HG02870 (cell line): ENCODE data around the gene CPE.

Experiments
- ATAC-seq: cut with Tn5 transposase; IDR thresholded peaks from one replicate; pipeline ENCODE4 v1.9.1; 2021; ENCODE audit warnings: mild to moderate bottlenecking, moderate library complexity; ENCODE audit not compliant: unreplicated experiment

The CPE gene

DNA sequence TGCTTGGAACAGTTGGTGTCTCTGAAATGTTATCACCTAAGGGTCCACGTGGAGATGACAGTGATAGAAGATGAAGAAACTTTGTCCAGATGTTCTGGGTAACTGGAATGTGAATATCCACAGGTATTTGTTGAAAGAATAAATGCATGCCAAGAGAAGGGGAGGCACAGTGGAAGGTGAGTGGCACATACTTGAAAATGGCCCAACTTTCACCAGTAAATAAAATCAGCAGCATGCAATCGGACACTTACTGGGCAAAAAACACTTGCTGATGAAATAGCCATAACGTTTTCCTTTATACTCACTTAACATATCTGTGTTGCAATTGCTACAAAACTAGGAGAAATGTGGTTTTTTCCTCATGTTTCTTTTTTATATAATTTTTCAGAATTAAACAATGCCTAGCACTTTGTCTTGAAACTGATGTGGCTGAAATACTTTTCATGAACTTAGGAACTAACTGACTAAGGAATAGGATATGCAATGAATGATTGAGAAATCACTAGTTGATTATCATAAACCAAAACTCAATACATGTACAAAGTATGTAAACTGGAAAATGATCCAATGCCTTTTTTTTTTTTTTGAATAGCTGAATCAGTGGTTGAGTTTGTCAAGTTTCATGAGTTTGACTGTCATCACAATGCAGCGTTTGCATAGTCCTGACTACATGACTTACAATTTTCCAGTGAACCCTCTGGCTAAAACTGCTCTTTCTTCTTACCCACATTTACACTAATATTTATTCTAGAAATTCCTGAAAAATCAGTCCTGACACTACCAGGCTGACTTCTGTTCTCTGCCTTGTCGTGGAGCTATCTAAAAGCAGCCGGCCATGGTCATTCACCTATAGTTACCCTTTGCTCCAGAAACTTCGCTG, 127.4 kb downstream of the CPE start:
- no peak for ATAC-seq

DNA sequence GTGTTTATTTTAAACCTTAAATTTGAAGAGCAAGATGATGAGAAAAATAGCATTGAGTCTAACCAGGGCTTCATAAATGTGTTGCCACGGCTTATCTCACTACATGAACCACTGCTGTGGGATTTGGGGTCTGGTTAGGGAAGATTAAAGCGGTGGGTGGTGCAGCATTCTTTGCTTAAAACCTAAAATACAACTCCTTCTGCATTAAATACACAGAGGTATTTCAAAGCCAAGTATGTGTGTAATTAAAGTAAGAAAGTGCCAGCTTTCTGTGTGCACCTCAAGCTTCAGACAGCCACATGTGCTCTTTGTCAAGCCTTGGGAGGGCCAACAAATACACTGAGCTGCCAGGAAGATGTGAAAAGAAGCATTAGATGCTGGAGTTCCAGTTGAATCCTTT, 128.0 kb downstream of the CPE start:
- no peak for ATAC-seq

DNA sequence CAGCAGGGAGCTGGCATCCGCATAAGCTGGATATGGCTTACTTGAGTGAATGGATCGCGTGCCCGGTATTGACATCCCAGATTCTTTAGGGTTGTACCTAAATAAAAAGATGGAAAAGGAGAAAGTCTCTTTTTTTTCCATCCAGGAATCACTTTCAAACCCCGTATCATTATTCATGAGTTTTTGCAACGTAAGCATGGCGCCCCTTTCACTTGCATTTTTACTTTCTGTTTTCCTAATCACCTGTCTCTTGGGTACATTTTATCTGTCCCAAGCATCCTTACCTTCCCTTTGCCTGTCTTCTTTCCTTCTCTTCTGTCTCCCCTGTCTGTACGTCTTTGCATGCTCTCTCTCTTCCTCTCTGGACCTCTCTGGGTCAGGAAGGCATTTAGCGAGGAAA, 128.6 kb downstream of the CPE start:
- no peak for ATAC-seq

DNA sequence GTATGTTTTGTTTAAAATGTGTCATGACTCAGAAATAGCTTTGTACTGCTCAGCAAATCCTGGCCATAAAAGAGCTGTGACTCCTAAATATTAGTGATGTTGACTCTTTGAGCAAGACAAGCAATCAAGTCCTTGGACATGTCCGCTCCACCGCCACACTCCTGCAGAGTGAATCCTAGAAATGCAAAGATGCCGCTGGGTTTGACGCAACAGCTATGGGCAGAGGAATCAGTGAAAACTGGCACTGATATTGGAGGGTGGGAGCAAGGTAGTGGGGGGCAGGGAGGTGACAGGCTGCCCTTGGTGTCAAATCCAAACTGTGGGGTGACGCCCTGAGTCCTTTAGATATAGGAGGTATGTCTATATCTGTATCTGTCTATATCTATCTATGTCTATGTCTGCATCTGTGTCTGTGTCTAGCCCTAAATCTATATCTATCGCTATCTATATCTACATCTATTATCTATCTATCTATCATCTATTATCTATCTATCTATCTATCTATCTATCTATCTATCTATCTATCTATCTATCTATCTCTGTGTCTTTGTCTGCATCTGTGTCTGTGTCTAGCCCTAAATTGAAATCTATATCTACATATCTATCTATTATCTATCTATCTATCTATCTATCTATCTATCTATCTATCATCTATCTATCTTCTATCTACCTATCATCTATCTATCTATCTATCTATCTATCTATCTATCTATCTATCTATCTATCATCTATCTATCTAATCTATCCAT, 129.7 kb downstream of the CPE start:
- ATAC-seq = no peak

DNA sequence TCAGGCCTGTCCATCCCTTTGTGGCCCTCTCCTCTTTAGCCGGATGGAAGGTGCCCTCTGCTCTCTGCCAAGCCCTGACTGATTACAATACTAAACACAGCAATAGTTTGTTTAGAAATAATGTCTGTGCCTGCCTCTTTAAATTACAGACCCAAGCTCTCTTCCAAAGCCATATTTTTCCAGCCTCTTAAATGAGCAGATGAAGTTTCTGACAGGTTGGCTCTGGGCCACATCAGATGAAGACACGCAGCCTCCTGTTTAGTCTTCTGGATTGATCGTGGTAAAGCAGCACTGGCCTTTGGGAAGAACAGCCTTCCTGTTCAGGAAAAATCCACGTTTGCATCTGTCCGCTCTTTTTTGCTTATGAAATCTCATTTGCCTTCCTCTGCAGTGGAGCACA, 133.6 kb downstream of the CPE start:
- ATAC-seq = no peak

DNA sequence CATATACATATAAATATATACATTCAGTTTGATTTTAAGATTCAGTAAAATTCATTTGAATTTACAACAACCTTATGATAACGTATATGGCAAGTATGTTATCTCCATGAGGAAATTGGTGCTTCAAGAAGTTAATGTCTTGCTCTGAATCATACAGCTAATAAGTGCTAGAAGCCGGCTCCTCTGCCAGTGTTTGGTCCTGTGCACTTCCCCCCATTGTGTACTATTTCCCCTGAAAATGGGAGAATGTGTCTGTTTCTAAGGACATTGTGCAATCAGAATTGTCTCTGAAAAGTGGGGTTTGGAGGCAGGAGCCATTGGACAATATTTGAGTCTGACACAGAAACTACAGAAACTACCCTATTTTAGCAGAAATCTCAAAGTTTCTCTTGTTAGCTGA, 135.9 kb downstream of the CPE start:
- no peak for ATAC-seq

DNA sequence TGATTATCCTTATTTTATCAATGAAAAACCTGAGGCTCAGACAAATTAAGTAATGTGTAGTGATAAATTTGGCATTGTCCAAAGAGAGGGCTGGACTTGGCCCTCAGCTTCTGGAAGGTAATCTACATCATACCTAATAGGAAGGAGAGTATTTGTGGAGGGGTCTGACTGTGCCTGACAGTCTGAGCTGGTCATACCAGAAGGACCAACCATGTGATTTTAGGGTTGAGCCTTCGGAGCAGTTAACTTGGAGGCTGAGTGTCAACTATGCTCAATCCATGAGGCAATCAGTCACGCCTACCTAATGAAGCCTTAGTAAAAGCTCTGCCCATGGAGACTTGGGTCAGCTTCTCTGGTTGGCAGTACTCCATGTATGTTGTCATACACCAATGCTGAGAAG, 136.4 kb downstream of the CPE start:
- ATAC-seq = no peak

DNA sequence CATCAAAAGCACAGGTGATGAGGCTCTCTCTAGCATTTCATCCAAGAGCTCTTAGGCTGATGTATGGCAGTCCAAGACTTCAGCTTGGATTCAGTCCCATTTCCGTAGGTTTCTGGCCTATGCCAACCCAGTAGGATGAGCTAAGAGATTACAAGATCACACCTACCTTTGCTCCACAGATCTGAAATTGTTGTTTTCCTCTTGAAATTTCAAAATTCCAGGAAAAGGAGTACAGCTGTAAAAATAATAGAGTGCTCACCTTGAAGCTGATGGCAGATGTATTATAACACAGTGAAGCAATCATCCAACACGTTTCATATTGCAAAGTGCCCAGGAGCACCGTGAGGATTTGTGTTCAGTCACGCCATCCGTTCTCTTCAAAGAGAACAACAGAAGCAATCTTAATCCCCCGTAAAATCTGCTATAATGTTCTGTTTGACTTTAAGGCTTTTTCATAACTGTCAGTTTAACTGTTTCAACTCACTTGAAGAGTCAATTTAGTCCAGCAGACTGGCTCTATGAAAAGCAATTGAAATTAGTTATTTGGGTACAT, 137.5 kb downstream of the CPE start:
- no peak for ATAC-seq

DNA sequence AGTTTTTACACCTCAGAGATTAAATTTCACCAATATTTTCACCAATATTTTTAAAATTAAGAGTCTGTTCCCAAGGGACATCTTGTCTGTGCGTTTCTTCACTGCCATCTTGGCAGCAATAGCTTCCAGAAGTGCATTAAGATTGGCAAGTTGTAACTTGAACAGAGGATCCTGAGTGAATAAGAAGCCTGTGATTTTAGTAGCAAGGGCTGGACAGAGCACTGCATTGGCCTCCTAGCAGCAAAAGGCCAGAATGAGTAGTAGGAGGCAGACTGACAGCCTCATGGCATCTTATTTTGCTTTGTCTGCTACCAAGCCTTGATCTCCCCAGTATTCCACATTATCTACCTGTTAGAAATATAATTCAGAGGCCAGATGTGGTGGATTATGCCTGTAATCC, 138.4 kb downstream of the CPE start:
- ATAC-seq = no peak

DNA sequence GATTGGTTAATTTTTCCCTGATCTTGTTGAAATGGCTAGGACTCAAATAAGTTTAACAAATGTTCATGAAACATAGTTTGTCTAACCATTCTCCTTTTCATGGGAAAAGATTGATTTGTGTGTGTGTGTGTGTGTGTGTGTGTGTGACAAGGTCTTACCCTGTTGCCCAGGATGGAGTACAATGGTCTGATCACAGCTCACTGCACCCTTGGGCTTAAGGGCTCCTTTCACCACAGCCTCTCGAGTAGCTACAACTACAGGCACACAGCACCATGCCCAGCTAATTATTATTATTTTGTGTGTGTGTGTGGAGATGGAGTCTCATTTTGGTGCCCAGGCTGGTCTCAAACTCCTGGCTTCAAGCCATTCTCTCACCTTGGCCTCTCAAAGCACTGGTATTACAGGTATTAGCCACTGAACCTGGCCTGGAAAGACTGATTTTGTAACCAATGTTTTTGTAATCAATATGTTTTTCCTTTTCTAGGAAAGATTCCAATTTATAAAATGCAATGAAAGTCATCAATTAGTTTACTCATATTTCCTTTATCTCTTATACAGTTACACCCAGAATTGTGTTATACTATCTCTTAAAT, 139.3 kb downstream of the CPE start:
- no peak for ATAC-seq

DNA sequence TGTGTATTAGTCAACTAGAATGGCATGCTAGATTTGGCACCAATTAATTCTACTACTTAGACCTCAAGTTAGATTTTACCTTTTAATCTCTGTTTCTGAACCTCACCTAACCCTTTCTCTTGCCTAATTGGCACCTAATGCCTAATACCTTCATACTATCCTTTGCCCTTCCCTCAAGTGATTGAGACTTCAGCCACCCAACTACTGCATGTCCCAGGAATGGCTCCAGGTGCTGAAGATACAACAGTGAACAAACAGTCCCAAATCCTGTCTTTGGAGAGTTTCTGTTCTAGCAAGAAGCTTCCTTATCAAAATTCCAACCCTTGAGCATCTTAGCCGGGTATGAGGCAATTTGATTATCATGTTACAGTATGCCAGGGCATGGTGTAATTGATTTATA, 139.9 kb downstream of the CPE start:
- no peak for ATAC-seq

DNA sequence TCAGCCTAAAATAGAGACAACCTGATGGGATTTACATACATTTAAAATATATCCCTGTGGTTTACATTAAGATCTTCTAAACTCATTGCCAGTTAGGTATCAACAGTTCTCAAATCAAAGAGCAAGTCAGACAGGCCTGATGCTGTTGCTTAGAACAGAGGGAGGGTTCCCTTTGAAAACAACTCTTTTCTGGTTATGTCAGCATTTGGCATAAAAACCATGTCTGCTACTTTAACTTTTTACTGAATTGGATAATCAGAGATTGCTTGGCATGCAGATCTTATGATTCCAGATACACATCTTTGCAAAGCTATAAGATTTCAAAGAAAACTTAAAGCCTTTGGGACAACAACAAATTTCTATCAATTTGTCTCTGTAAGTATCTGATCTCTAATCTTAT, 140.8 kb downstream of the CPE start:
- no peak for ATAC-seq

DNA sequence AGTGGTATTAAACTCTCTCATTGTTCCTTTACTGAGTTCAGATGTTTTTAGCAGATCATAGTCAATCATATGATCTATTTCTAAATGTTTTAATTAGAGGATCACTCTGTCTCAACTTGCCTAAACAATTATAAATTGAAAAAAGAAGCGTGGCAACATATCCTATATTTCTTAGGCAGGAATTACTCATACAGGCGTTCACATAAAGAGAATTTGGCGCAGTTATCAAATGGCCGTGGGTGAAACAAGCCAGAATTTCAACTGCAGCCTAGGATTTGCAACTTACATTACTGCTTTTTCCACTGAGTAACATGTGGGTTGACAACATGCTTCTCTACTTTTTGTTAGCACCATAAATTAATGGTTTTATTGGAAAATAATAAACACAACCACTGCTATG, 141.3 kb downstream of the CPE start:
- ATAC-seq = no peak

DNA sequence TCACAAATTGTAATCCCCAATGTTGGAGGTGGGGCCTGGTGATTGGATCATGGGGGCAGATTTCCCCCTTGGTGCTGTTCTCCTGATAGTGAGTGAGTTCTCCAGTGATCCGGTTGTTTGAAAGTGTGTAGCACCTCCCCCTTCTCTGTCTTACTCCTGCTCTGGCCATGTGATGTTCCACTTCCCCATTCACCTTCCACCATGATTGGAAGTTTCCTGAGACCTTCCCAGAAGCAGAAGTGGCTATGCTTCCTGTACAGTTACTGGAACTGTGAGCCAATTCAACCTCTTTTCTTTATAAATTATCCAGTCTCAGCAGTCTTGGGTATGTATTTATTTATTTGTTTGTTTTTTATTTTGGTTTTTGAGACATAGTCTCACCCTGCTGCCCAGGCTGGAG, 143.2 kb downstream of the CPE start:
- ATAC-seq = no peak

DNA sequence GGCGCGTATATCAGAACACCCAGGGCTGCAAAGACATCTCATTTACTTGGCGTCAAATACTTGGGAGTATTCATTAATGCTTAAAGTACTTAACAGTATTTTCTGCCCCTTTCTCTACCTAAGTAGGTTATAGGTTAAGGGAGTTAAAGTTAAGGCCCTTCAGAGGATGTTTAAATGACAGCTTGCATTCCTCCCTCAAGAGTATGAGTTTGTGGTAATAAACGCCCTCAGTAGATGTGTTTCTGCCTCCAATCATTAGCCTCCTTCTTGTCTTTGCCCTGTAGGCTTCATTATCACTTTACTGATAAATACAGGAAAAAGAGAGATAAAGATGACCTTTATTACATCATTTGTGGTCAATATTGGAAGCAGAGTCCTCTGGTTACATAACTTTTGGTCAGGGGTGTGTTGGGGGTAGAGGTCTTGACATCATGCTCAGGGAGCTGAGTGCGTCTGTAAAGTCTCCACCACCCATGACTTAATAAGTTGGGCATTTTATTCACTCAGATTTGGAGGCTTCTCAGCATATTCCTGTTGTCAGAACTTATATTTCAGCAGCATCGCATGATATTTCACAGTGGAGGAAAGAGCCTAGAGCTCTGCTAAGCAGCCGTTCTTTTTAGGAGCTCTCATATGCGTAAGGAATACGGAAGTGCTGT, 145.9 kb downstream of the CPE start:
- no peak for ATAC-seq

DNA sequence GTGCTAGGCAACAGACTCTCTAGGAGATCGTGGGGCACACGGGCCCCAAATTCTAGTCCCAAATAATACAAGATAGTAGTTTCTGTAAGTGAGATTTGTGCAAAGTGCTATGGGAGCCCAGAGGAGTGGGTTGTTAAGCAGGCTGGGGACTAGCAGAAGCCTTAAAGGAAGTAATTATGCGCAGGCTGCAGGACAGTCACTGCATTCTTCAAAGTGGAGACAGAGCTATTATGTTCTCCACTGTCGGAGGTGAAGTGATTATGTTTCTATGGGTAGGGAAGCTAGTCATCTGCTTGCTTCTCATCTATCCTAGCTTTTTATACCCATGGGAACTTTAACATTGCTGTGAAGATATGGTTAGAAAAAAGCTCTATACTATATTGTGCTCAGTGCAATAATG, 154.2 kb downstream of the CPE start:
- ATAC-seq = no peak

DNA sequence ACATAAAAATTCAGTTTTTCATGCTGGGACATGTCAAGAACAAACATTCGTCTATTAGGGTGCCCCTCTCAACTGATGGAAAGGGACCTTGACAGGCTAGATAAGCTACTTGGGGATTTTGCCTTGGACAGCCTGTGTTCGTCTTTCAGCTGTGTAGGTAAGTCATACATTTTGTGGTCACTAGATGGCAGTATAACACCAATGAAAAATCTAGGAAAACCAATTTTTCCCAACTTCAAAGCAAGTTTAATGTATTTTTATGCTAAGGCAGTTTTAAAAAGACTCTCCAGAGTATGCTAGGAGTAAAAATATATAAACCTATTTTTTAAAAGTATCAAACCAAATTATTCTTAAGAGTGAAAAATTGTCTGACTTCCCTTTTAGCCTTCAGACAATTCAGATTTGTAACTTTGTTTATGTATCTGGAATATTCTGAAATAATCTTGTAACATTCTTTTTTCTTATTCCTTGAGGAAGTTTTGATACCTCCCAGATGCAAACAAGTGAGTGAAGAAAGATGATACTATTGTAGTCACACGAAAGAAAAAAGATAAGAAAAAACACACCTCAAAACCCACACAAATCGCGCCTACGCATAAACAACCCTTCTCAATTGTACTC, 158.3 kb downstream of the CPE start:
- ATAC-seq = peak; percentile 45

DNA sequence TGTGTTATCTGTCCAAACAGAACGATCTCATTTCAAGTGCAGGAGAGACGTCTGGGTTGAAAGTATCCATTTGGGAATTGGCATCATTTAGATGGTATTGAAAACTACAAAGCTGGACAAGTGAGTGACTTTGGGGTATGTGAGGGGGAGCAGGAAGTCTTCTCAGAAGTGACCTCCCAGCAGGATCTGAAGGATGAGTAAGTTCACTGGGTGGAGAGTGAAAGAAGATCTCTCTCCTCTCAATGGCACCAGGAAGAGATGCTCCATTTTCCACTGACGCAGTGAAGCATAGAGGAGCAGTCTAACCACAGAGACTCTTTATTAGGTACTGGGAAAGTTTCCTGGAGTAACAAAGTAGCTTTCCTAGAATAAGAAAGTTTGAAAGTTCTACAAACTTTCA, 161.0 kb downstream of the CPE start:
- no peak for ATAC-seq

DNA sequence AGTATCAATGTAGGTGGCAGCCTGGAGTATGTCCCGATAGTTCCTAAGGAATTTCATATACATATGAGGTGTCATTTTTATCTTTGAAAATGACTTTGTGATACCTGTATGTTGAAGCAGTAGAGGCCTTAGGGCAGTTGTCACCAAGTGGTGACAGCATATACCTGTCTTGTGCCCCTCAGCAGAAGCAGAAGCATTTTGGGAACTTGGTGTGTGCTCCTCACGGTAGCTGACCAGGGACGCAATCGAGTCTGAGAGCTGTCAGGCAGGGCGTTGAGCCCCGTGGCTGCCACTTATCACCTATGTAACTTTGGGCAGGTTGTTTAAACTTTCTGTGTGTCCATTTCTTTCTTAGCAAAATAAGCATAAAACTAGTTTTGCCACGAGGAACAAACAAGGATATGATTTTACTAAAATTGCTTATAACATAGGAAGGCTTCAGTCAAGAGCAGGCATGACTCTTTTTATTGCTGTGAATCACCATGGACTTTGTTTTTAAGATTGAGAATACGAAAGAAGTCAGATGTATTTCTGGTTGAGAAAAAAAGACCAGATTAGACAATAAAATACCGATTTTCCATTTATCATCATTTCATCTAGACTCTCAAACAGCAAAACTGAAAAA, 161.5 kb downstream of the CPE start:
- no peak for ATAC-seq

DNA sequence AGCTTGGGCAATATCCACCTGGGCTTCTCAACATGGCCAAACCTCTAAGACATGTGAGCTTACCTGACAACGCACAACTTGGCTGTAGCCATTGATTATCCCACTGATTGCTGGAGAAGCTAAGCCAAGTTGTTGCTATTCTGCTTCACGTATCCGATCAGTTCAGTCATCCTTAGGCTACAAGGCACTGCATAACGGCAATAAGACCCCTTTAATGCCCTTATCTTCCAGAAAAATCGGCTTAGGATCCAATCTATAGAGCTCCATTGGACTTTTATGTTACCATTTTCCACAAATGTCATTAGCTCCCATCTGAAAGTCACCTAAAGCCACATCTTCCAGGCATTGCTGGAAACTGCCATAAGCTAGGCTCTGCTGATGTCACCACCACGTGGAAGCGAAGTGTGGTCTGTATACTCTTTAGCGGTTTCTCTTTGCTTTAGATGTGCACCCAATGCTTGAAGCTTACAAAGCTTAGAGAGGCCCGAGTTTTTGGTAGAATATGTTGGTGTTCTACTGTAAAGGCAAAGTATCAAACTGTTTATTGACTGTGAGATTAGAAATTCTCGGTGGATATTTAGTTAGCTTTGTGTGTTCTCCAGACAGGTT, 163.1 kb downstream of the CPE start:
- ATAC-seq = no peak
